GM23248 (cell line): Measurements from ENCODE around the gene WDR48.

Experiments used
- EZH2 ChIP-seq: fragments of 200-600 bp; sonication (generic); IDR thresholded peaks from 2 replicates; pipeline ENCODE4 v1.6.1; 2018; ENCODE audit warnings: antibody characterized with exemption, mild to moderate bottlenecking; ENCODE audit not compliant: insufficient read depth, poor library complexity, severe bottlenecking
- EZH2phosphoT487 ChIP-seq: fragments of 200-600 bp; sonication (generic); IDR thresholded peaks from 2 replicates; pipeline ENCODE4 v1.6.1; 2018; ENCODE audit warnings: antibody characterized with exemption, moderate library complexity, mild to moderate bottlenecking, low read depth; ENCODE audit not compliant: insufficient read depth

DNA sequence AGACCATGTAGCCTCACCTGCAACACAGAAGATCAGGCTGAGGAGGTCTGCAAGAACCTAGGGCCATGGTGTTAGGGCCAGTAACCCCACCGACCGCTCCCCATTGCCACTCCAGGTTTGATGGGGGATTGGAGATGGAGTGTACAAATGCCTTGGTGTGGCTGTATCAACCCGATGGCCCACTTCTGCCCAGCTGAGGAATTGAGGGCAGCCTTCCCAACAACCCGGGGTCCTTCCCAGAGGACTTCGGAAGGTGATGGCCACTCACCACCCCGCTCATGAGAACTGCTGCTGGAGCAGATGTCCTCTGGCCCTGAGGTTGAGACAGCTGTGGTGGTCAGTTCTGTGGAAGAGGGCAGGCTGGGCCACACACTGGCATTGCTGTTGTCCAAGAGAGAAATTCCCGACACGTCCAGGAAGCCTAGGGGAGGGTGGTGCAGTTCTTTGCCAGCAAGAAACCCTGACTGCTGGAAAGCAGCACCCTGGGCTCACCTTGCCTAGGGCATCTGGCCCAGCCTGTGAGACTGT lies 46.7 kb downstream of the WDR48 start:
- TF ChIP-seq EZH2 (no peak), EZH2phosphoT487 (no peak)
